GM19468 (cell line): Measurements from ENCODE around the gene PWWP2A.
"Not testable (repeated sequence)": the region's sequence is repeated elsewhere in the genome, so short reads cannot be mapped to it uniquely, and the experiment has no call there.

Experiments
- ATAC-seq: cut with Tn5 transposase; IDR thresholded peaks from one replicate; pipeline ENCODE4 v1.9.1; 2021; ENCODE audit warnings: mild to moderate bottlenecking, moderate library complexity, moderate number of reproducible peaks; ENCODE audit not compliant: unreplicated experiment; ENCODE audit errors: extremely low read depth

The PWWP2A gene

GRCh38 chr5:160119142-160119904 is at the start of gene PWWP2A:
TSS of gene PWWP2A (minus strand) at chr5:160119450. CDS start at chr5:160119388, 62 bp downstream.
- peak; percentile 91 for ATAC-seq

DNA sequence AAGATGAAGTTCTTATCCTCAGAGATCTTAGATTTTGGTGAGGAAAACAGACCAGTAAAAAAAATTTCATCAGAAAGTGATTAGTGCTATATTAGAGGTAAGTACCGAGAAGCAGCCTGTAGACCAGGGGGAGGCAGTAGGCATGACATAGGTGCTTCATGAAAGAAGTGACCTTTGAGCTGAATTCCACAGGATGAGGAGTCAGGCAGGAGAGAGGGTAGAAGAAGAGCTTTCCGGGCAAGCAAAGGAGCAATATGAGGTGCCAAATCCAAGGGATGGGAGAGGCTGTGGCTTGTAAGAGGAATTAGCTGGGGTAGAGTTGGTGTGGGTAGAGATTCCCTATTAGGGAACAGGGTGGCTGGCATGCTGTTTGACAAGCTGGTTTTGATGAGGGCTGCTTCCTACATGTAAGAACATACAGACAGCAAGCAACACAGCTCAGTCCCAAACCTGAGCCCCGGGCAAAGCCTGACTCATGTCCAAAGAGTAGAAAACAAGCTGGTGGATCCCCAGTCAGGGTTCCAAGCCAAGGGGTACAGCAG is 48.4 kb upstream of the PWWP2A start:
- ATAC-seq = no peak

GRCh38 chr5:160166973-160167623 is 47.8 kb upstream of the PWWP2A start:
- no peak for ATAC-seq

DNA sequence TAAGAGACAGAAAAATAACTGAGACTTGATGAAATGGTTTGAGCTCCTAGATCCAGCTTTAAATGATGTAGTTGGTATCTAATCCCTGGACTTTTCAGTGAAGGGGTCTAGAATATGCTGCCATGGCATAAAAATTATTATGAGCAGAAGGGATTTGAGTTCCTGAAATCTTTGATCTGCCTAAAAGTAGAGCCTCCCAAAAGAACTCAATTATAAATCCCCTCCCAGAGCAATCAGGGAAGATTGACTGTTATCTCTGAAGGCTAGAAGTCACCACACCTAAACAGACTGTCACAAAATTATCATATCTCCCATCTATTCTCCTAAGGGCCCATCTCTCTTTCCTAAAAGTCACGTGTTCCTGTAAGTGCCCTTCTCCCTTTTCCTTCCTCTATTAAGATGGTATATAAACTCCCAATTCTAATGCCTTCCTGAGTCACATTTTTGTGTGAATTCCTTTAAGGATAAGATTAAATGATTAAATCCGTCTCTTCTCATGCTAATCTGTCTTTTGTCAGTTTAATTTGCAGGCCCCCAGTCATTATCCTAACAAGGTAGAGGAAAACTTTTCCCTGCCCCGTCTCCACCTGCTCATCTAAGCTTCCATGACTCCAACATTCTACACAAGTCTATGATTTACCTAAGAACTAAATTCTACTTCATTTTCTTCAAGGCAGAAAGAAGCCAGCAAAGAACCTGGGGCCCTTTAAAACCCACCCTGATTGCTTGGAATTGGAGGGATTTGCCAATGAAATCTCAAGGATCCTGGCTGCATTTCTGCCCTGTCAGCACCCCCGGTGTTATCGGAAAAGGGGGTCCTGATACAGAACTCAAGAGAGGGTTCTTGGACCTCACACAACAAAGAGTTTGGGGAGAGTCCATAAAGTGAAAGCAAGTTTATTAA is 47.1 kb upstream of the PWWP2A start:
- no peak for ATAC-seq

GRCh38 chr5:160165137-160166068 is 46.2 kb upstream of the PWWP2A start:
- ATAC-seq = no peak

DNA sequence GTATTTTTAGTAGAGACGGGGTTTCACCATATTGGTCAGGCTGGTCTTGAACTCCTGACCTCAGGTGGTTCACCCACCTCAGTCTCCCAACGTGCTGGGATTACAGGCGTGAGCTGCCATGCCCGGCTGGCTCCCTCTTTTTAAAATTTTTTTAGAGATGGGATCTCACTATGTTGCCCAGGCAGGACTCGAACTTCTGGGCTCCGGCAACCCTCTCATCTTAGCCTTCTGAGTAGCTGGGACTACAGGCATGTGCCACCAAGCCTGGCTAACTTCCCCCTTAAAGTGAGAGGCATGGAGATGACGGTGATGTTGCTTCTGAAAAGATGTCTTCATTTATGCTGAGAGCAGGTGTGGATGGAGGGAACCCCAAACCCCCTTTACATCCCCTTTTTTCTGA is 43.7 kb upstream of the PWWP2A start:
- no peak for ATAC-seq

DNA sequence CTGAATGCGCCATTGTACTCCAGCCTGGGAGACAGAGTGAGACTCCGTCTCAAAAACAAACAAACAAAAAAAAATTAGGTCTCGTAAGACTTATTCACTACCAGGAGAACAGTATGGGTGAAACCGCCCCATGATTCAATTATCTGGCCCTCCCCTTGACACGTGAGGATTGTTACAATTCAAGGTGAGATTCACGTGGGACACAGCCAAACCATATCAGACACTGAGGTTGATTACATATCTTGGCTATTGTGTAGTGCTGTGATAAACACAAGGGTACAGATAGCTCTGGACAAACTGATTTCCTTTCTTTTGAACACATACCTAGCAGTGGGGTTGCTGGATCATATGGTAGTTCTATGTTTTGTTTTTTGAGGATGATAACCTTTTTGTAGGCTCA is 42.4 kb upstream of the PWWP2A start:
- no peak for ATAC-seq

DNA sequence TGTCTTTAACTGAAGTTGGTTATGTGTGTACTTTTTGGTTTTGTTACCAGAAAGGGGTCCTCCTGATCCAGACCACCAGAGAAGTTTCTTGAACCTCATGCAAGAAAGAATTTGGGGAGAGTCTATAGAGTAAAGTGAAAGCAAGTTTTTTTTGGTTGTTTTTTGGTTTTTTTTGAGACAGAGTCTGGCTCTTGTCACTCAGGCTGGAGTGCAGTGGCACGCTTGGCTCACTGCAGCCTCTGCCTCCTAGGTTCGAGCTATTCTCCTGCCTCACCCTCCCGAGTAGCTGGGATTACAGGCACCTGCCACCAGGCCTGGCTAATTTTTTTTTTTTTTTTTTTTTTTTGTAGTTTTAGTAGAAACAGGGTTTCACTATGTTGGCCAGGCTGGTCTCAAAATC is 41.6 kb upstream of the PWWP2A start:
- ATAC-seq = not testable (repeated sequence)

DNA sequence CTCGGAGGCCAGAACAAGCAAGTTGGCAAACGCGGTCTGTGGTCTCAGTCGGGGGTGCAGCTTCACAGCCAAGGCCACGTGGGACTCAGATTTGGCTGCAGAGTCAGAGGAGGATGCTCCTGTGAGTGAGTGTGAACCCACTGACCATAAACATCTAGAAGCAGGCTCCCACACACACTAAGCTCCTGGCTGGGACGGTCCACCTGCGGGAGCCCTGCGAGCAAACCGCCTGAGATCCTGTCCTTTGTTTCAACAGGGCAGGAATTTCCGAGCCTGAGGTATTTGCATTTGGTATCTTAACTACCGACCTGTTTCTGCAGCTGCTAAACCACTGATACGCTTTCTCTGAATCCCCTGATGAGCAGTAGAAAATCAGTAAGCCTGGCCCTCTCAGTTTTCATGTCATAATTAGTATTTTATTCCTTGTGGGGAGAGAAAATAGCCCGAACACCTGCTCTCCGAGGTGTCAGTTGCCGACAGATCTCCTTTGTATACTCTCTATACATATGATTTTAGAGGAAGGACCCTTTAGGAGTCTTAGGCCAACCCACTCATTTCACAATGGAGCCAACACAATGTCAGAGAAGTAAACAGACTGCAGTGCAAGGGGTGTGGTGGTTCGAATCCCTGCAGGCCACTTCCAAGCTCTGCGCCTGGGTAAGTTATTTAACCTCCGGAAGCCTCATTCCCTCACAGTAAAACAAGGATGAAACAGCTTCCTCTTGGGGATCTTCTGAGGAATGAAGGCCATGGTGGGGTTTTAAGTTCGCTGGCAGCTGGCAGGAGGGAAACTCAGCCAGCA is 40.9 kb upstream of the PWWP2A start:
- ATAC-seq = peak; percentile 52

DNA sequence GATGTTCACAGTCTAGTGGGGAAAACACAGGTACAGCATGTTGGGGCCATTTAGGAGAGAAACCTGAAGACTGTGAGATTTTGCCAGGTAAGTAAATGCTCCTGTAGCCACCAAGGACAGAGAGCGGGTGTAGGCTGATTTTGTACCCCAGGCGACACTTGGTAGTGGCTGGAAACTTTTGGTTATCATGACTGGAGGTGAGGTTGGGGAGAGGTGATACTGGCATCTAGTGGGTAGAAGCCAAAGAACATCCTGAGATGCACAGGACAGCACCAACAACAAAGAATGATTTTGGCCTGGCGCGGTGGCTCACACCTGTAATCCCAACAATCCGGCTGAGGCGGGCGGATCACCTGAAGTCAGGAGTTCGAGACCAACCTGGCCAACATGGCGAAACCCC is 38.8 kb upstream of the PWWP2A start:
- no peak for ATAC-seq

DNA sequence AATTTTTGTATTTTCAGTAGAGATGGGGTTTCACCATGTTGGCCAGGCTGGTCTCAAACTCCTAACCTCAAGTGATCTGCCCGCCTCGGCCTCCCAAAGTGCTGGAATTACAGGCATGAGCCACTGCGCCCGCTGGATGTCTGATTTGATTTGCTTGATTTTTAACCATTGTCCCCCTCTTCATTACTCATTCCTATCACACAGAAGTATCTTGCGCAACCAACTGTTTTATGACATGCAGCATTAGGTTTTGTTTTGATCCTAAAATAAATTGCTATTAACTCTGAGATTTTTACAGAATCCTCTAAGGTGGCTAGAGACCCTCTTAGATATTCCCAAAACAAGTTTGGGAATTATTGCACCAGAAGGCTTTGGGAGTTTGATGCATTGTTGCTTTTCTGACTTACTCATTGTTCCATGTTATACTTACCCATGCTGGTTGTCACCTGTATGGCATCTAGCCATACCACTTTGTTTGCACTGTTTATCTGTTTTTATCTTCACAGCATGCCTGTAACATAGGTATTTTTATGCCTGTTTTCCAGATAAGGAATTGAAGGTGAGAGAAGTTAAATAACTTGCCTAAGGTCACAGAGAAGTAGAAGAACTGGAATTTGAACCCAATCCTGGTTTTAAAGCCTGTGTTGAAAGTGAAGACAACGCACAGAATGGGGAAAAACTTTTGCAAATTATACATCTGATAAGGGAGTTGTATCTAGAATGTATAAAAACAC is 35.9 kb upstream of the PWWP2A start:
- no peak for ATAC-seq

DNA sequence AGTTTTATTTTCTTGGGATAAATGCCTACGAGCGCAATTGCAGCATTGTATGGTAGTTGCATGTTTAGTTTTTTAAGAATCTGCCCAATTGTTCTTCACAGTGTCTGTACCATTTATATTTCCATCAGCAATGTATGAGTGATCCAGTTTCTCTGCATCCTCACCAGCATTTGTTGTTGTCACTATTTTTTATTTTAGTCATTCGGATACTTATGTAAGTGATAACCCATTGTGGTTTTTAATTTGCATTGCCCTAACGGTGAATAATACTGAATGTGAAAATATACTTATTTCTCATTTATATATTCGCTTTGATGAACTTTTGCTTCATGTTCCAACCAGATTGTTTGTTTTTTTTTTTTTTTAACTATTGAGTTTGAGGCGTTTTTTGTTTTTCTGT is 33.7 kb upstream of the PWWP2A start:
- ATAC-seq = no peak

DNA sequence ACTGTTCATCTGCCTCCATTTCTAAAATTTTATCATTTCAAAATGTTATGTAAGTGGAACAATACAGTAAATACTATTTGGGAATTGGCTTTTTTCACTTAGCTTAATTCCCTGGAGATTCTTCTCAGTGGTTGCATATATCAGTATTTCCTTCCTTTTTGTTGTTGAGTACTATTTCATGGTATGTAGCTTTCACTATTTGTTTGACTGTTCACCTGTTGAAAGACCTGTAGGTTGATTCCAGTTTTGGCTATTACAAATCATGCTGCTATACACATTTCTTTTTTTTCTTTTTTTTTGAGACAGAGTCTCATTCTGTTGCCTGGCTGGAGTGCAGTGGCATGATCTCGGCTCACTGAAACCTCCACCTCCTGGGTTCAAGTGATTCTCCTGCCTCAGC is 33.0 kb upstream of the PWWP2A start:
- ATAC-seq = no peak

DNA sequence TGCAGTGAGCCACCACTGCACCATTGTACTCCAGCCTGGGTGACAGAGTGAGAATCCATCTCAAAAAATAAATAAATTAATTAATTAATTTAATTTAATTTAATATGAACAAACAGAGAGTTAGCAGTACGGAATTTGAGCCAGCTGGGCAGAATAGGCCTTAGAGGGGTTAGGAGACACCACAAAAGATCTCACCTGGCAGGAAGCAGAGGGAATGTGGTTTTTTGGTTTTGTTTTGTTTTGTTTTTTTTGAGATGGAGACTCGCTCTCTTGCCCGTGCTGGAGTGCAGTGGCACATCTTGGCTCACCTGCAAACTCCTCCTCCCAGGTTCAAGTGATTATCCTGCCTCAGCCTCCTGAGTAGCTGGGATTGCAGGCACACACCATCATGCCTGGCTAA is 31.8 kb upstream of the PWWP2A start:
- no peak for ATAC-seq

DNA sequence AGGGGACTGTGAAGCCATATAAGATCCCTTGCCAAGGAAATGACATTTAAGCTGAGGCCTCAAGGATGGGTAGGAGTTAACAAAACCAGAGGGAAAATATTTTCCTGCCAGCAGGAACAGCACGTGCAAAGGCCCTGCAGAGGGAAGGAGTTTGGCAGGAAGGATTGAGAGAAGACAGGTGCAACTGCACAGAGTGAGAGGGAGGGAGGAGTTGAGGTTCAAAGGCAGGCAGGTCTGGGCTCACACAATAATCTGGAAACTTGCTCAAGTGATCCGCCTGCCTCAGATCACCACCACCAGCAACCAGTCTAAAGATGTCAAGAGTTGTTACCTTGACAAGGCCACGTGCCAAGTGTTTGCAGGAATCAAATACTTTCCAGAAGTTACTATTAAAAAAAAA is 31.1 kb upstream of the PWWP2A start:
- ATAC-seq = no peak

- not testable (repeated sequence) for ATAC-seq
Measured at GRCh38 chr5:160144436-160144835, 25.2 kb upstream of the PWWP2A start.

- no peak for ATAC-seq
Measured at GRCh38 chr5:160134332-160134731, 15.1 kb upstream of the PWWP2A start.

DNA sequence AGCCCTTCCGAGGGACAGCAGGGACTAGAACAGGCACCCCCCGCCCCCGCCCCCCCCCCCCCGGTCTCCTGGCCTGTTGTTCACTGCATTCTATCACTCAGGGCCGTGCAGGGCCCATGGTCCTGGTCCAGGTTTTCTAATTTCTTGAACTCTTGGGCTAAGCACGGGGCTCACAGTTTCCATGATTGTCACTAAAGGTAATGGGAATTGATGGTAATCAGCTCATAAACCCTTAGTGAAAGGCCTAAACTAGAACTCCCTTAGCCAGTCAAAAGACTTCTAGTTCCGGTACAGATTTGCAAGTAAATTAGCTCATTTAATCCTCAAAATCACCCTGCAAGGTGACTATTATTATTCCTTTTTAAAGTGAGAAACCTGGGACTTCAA is 14.7 kb upstream of the PWWP2A start:
- no peak for ATAC-seq
